Fibroblast of the aortic adventitia (primary cell): ENCODE results near the gene DGKH. TPM values are rescaled to one million over a fixed set of nuclear protein-coding genes. Genes with fewer than 3 reads are reported as not detected.
"Not testable (repeated sequence)": the region's sequence is repeated elsewhere in the genome, so short reads cannot be mapped to it uniquely, and the experiment has no call there.

Experiments
- DNase-seq: peaks from one replicate; pipeline ENCODE4 v3.0.0-alpha.2; 2010; ENCODE audit warnings: low read depth
- H3K4me3 ChIP-seq: 2 replicates; pipeline ENCODE4 v1.5.1; 2011; ENCODE audit warnings: low read depth, mild to moderate bottlenecking, control low read depth, low read length, moderate library complexity
- total RNA-seq: library from RNA; depleted of rRNA; stranded (reverse); fragments of >200 nt; gene quantifications from 2 replicates; pipeline ENCODE4 v1.2.3, GENCODE V29; 2012; ENCODE audit warnings: low replicate concordance
- TF ChIP-seq, protein P1 (sequence below): IDR thresholded peaks from 2 replicates; pipeline ENCODE4 v1.5.1; 2011; ENCODE audit warnings: mild to moderate bottlenecking, low read length, control low read depth, inconsistent platforms; ENCODE audit not compliant: insufficient read depth

Gene DGKH
- total RNA-seq, 1 donor = 17.1 TPM

DNA sequence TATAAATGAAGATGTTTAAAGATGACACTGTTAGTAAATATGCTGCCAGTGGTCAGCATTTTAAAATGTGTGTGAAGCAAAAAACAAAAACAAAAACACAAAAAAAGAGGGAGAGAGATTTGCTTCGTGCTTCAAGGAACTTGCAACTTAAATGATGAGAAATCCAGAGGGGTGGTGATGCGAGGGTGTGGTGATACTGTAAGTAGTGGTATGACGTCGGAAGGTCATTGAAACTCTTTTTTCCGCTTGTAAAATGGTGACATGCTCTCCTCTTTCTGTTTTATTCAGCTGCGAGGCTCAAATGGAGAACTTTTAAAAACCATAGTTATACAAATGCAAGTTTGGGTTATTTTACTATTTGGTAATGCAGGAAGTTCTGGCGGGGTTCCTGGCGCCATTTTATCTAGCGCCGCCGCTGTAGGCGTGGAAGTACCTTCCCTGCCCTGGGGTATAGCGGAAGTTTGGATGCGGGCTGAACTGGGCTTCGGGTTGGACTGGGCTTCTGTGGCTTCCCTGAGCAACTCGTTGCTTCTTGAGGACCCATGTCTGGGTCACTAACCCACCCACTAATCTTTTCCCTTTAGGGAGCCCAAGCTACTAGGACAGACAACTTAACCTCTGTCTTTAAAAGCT, 34.8 kb downstream of the DGKH start:
- no peak for DNase-seq
- no peak overlapping the region for H3K4me3 ChIP-seq
- TF ChIP-seq, protein P1, sequence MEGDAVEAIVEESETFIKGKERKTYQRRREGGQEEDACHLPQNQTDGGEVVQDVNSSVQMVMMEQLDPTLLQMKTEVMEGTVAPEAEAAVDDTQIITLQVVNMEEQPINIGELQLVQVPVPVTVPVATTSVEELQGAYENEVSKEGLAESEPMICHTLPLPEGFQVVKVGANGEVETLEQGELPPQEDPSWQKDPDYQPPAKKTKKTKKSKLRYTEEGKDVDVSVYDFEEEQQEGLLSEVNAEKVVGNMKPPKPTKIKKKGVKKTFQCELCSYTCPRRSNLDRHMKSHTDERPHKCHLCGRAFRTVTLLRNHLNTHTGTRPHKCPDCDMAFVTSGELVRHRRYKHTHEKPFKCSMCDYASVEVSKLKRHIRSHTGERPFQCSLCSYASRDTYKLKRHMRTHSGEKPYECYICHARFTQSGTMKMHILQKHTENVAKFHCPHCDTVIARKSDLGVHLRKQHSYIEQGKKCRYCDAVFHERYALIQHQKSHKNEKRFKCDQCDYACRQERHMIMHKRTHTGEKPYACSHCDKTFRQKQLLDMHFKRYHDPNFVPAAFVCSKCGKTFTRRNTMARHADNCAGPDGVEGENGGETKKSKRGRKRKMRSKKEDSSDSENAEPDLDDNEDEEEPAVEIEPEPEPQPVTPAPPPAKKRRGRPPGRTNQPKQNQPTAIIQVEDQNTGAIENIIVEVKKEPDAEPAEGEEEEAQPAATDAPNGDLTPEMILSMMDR = no peak

DNA sequence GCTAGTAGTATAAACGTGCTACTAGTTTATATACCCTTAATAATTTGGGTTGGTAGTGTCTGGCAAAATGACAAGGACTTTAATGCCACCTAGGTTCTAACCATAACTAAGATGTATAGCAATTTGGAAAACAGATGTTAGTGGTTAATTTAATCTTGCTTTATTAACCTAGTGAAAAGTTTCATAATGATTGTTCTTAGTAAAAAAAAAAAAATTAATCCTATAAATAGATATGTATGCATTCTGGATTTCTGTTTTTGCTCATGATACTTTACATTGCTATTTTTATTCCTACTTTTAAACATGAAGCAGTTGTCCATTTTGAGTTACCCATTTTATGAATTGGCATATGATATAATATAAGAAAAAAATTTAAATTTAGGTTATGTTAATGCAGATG, 36.3 kb downstream of the DGKH start:
- TF ChIP-seq, protein P1 = no peak
- DNase-seq = no peak
- H3K4me3 ChIP-seq = no peak overlapping the region

DNA sequence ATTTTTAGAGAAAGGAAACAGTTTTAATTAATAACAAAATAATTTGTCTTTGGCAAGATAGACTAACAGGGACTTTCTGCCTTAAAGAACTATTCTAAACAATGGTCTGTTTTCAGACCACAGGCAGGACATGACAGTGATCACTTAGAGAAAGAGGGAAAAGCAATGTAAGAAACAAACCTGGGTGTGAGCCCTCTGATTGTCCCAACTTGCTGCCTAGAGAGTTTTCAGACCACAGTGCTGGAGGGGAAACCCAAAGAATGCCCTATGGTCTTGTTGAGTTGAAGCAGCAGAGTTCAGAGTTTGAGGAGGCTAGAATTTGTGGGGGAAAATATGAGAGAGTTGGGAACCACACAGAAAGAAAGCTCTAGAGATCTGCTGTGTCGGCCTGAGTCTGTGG, 38.1 kb downstream of the DGKH start:
- TF ChIP-seq, protein P1 = no peak
- no peak for DNase-seq
- H3K4me3 ChIP-seq = no peak overlapping the region

DNA sequence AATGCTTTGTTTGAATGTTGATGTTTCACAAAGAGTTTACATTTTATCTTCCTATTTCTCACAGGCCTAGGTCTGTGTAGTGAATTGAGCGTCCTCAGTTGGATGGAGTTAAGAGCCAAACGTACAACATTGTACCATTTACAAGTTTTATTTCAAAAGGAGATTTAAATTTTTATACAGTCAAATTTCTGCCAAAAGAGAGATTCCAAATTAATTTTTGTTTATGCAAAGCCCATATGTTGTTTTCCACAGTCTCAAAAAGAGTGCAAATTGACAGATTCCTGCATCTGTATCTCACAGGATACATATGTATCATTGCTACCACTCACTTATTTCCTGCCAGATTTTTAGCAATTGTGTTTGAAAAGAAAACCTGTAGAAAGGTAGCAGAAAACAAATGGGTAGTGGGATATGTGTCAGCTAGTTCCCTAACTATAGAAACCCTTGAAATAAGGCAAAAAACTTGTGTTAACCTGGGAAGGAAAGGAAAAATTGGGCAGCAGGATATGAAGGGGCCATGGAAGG, 46.1 kb downstream of the DGKH start:
- H3K4me3 ChIP-seq = no peak overlapping the region
- TF ChIP-seq, protein P1 = no peak
- DNase-seq = no peak

DNA sequence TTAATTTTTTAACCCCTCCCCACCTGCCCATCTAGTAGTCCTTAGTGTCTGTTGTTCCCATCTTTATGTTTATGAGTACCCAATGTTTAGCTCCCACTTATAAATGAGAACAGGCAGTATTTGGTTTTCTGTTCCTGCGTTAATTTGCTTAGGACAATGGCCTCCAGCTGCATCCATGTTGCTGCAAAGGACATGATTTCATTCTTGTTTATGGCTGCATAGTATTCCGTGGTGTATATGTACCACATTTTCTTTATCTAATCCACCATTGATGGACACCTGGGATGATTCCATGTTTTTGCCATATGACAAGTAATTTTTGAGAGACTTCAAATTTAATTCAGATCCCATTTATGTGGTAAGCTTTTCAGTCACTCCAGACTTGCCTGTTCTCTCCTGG, 47.8 kb downstream of the DGKH start:
- not testable (repeated sequence) for H3K4me3 ChIP-seq, DNase-seq

DNA sequence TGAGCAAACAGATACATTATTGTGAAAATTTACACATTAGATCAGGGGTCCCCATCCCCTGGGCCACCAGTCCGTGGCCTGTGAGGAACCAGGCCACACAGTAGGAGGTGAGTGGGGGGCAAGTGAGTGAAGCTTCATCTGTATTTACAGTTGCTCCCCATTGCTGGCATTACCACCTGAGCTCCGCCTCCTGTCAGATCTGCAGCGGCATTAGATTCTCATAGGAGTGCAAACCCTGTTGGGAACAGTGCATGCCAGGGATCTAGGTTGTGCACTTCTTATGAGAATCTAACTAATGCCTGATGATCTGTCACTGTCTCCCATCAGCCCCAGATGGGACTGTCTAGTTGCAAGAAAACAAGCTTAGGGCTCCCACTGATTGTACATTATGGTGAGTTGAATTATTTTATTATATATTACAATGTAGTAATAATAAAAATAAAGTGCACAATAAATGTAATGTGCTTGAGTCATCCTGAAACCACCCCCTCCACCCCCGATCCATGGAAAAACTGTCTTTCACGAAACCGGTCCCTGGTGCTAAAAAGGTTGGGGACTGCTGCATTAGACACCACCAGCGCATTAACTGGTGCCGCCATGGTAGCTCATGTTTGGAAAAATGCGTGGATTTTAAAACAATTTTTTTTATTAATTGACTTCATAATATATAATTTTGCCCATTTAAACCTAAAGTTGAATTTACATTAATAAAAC, 51.7 kb downstream of the DGKH start:
- TF ChIP-seq, protein P1 = no peak
- no peak overlapping the region for H3K4me3 ChIP-seq
- no peak for DNase-seq

DNA sequence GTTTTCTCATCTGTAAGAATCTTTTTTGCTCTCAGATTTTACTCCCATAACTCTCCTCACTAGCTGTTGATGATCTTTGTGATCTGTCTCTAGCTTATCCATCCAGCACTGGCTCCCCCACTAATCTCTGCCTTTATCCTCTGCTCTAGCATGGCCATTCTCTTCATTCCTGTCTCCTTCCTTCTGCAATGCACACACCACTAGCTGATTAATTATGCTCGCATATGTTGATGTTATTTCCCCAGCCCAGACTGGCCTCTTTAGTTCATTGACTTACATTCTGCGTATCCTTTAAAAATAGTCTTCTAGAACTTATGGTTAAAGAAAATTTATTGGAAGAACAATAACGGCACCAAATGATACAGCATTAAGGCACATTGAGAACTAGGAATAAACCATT, 52.5 kb downstream of the DGKH start:
- H3K4me3 ChIP-seq = no peak overlapping the region
- DNase-seq = no peak
- TF ChIP-seq, protein P1 = no peak
